ENCODE measurements around the gene ST6GAL2. TPM values are rescaled to one million over a fixed set of nuclear protein-coding genes. Genes with fewer than 3 reads are reported as not detected.

ST6GAL2 gene
- total RNA-seq, 1 donor from 2014 or later = not detected

DNA sequence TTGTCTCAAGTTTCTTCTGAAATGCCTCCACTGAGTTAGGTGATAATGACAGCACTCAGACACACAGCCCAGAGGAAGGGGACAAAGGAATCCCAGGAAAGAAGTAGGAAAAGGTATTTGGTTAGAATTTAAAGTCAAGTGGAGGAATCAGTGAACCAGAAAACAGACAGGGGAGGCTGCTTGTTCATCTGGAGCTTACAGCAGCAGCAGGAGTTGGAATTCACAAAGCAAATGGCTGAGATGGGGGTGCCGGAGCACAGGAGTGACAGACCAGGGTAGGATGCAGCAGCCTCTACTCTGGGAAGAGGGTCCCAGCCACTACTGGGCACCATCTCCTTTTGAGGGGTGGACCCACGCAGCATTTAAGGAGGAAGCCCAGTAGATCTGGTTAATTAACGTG is 104.8 kb downstream of the ST6GAL2 start:
- no peaks in the 10 kb centered on the region for H3K9me3 Mint-ChIP-seq
- no peak overlapping the region for H3K27ac Mint-ChIP-seq
- H3K4me1 Mint-ChIP-seq = no peaks in the 10 kb centered on the region
- intact Hi-C loops (cut with micrococcal nuclease) = no loop called here
- no peaks in the 10 kb centered on the region for H3K27me3 Mint-ChIP-seq
- H3K36me3 Mint-ChIP-seq (ENCODE audit: low read depth) = no peaks in the 10 kb centered on the region
- DNase-seq = no peak
- no peak overlapping the region for H3K4me3 Mint-ChIP-seq

DNA sequence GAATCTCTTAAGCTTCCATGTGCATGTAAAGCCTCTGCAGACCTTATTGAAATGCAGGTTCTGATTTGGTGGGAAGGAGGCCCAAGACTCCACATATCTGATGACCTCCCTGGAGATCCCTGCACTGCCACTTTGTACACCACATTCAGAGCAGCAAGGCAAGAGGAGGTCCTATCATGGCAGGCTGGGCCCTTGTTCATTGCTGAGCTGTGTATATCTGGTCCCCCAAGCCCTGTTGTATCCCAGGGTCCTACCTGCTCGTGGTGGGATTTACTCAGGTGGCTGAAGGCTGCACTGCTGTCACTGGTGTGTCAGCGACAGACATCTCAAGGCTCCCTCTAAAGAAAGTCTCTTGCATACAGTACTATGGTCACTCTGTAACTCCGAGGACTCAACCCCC is 114.2 kb downstream of the ST6GAL2 start:
- intact Hi-C loops (cut with micrococcal nuclease) = no loop called here
- H3K27ac Mint-ChIP-seq = no peak overlapping the region
- no peaks in the 10 kb centered on the region for H3K4me1 Mint-ChIP-seq
- no peak for DNase-seq
- H3K4me3 Mint-ChIP-seq = no peak overlapping the region
- H3K27me3 Mint-ChIP-seq = no peaks in the 10 kb centered on the region
- peaks cover 1% of the 10 kb centered on the region for H3K9me3 Mint-ChIP-seq
- H3K36me3 Mint-ChIP-seq (ENCODE audit: low read depth) = no peaks in the 10 kb centered on the region

DNA sequence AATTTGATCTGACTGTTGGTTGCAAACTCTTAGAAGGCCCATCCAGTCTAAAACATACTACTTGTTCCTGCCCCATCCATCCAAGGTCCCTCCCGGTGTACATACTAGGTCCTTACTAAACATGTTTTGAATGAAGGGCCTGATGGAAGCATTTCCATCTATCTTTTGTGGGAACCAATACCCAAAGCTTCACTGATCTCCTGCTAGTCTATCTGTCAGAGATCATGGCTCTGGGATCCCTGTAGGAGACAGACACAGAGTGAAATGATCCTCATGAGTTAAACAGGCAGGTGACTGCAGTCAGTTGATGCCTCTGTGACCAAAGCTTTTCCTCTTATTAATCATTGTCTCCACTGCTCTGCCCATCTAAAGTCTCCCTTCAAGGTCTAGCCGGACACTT is 115.0 kb downstream of the ST6GAL2 start:
- no peaks in the 10 kb centered on the region for H3K27me3 Mint-ChIP-seq
- H3K27ac Mint-ChIP-seq = no peak overlapping the region
- no peak for DNase-seq
- intact Hi-C loops (cut with micrococcal nuclease) = no loop called here
- no peaks in the 10 kb centered on the region for H3K4me1 Mint-ChIP-seq
- H3K4me3 Mint-ChIP-seq = no peak overlapping the region
- peaks cover 6% of the 10 kb centered on the region for H3K9me3 Mint-ChIP-seq
- no peaks in the 10 kb centered on the region for H3K36me3 Mint-ChIP-seq (ENCODE audit: low read depth)

DNA sequence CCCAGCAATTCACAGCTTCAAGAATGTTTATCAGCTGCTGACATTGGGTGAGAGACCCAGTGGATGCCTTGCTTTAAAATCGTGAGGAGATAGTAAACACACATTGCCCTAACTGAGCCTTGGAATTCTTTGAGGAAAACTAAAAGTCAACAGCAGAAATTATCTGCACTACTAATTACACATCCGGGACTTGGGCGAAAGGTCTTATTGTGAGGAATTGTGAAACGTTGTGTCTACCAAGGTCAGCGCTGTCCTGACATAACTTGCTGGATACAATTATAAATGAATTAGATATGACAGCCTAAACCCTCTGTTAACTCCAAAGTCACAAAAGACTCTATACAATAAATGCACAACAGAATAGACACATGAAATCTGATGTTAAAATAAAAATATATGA is 121.4 kb downstream of the ST6GAL2 start:
- Mint-ChIP-seq H3K4me3 (no peak overlapping the region), H3K9me3 (peaks cover 6% of the 10 kb centered on the region), H3K4me1 (no peaks in the 10 kb centered on the region), H3K36me3 (ENCODE audit: low read depth) (no peaks in the 10 kb centered on the region), H3K27me3 (no peaks in the 10 kb centered on the region), H3K27ac (no peak overlapping the region)
- DNase-seq = no peak
- intact Hi-C loops (cut with micrococcal nuclease) = no loop called here

DNA sequence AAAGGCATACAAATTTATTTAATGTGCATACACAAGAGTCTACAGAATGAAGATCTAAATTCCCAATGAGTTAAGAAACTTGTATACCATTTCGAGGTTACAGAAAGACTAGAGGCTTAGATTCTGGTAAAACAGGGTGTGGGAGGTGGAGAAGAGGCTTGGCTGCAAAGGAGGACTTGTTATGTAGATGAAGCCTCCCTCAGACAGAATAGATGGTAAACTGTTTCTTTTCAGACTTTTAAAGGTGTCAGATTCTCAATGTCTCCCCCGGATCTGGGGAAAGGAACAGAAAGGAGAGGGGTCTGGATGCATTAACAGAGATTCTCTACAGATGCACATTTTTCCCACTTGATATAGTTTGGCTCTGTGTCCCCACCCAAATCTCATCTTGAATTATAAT is 126.0 kb downstream of the ST6GAL2 start:
- Mint-ChIP-seq H3K27ac (no peak overlapping the region), H3K9me3 (no peaks in the 10 kb centered on the region), H3K36me3 (ENCODE audit: low read depth) (no peaks in the 10 kb centered on the region), H3K27me3 (no peaks in the 10 kb centered on the region), H3K4me1 (no peaks in the 10 kb centered on the region), H3K4me3 (no peak overlapping the region)
- DNase-seq = no peak
- intact Hi-C loops (cut with micrococcal nuclease) = no loop called here

DNA sequence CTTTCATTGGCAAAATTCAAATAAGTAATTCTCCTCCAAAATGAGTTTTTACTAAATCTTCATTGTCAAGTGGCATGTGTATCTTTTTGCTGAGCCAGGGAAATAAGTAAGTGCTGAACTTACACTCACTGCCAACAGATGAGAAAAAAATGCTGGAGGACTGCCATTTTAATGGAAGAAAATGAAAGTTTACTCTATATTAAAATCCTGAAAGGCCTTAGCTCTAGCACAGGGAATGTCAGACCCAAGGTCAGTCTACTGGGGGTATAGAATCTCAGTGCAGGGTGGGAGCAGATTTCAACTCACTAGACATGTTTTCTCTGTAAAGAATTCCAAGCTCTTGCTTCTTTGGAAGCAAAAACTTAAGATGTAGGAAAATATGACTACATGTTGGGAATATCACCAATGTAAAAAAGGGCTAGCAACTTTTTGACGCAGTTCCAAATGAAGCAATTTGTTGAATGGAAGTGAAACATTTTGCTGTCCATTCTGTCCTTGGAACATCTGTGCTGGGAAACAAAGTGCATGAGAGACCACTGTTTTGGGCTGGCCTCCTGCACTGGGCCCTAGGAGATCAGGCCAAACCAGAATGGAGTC is 127.0 kb downstream of the ST6GAL2 start:
- intact Hi-C loops (cut with micrococcal nuclease) = no loop called here
- Mint-ChIP-seq H3K27me3 (no peaks in the 10 kb centered on the region), H3K4me1 (no peaks in the 10 kb centered on the region), H3K9me3 (no peaks in the 10 kb centered on the region), H3K27ac (no peak overlapping the region), H3K4me3 (no peak overlapping the region), H3K36me3 (ENCODE audit: low read depth) (no peaks in the 10 kb centered on the region)
- no peak for DNase-seq
